Measurements from ENCODE around the gene LRRC7. TPM values are rescaled to one million over a fixed set of nuclear protein-coding genes. Genes with fewer than 3 reads are reported as not detected.

LRRC7 gene
- total and polyA plus RNA-seq, 2 of the 13 experiments (the other 11 are each of a cell fraction or from before 2014, with no cell fraction given): not detected

DNA sequence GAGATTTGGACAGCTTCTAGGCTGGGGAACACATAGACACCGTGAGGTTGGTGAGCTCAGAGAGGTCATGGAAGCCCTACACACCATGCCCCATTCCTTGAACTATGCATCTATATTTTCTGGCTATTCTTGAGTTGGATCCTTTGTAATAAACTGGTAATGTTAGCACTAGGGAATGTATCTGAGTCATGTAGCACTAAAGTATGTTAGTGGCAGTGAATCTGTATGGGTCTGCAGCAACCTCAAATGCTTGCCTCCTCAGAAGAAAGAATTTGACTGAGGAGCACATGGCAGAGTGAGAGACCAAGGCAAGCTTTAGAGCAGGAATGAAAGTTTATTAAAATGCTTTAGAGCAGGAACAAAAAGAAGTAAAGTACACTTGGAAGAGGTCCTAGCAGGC, 43.7 kb upstream of the LRRC7 start (continued):
- TF ChIP-seq ATF1 (CRISPR knock-in tag; IDR thresholded peaks at IDR 0.05) (no peak), YEATS2 (CRISPR knock-in tag; IDR thresholded peaks at IDR 0.05; ENCODE audit: borderline replicate concordance) (no peak)

DNA sequence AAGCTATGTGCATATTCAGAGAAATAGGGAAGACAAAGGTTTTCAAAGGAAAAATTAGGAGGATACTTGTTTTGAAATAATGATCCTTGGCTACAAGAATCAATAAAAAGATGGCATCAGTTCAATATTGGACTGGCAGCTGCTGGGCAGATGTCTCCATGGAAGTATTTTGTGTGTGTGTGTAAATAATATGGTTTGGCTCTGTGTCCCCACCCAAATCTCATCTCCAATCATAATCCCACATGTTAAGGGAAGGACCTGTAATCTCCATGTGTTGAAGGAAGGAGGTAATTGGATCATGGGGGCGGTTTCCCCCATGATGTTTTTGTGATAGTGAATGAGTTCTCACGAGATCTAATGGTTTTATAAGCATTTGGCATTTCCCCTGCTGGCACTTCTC, 40.4 kb upstream of the LRRC7 start:
- in situ Hi-C loops (cut with HindIII; ENCODE audit: extremely low pct_ligation_motif_present, low pct_unique_long_range_greater_than_20kb): no loop called here
- no peak for FAIRE-seq
- CTCF ChIA-PET (ENCODE audit: low intra/inter-chr PET ratio, low total read pairs): no interaction called here

DNA sequence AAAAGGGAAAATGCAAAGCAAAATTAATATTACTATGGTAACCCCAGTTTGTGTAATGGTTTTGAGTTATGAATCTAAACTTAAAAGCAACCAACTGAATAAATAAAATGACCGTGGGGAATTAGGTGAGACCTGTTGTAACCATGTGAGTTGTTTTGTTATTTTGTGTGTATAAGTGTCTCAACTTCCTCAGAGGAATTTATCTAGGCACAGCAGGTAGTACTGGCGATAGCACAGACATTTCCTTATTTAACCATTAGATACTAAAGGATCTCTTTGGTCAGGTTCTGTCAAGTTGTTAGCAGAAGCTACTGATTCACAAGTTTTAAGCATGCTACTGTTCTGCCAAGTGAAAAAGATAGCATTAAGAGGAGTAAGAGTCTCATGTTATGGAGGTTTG, 39.3 kb upstream of the LRRC7 start:
- Histone ChIP-seq H3K36me3 (replicated peaks in 1 of 2; ENCODE audit: control insufficient read depth in 1 of 2, insufficient read depth in 2 of 2, low read length in 2 of 2) (no peaks in the 10 kb centered on the region), H3K27me3 (ENCODE audit: control insufficient read depth in 1 of 2, insufficient read depth in 2 of 2, low read length in 2 of 2) (no peaks in the 10 kb centered on the region), H3K4me3 (replicated peaks in 1 of 3; ENCODE audit: insufficient read depth in 1 of 3, low read depth in 2 of 3, low read length in 3 of 3) (no peak overlapping the region), H4K20me1 (ENCODE audit: insufficient read depth, low read length) (no peaks in the 10 kb centered on the region), H3K4me1 (ENCODE audit: insufficient read depth, low read length) (no peaks in the 10 kb centered on the region), H3K4me2 (ENCODE audit: low read depth, low read length) (no peak overlapping the region), H3K9me3 (ENCODE audit: low read length) (no peaks in the 10 kb centered on the region), H3K9ac (ENCODE audit: insufficient read depth, low read depth, low read length) (no peak overlapping the region), H3K27ac (ENCODE audit: extremely low read length, insufficient read depth, low read length) (no peak overlapping the region), H3K79me2 (ENCODE audit: insufficient read depth, low read length) (no peaks in the 10 kb centered on the region), H2AFZ (ENCODE audit: low read length) (no peak overlapping the region)
- BruUV-seq (replicated peaks): no TSS peak
- ChIA-PET POLR2A (no interaction called here), CTCF (ENCODE audit: low intra/inter-chr PET ratio, low total read pairs) (interaction anchor here (0.6 kb wide), 1 partner anchor 13 kb away, joined by 4 read pairs; no protein-coding TSS in a partner anchor)
- ATAC-seq (no peak), FAIRE-seq (no peak), DNase-seq (ENCODE audit: low spot score) (no peak)
- intact Hi-C loops (cut with micrococcal nuclease; ENCODE audit: unreplicated experiment) (no loop called here), in situ Hi-C loops (cut with HindIII; ENCODE audit: extremely low pct_ligation_motif_present, low pct_unique_long_range_greater_than_20kb) (no loop called here)
- 7% methylated on average over 2 of the region's 2 CpGs for WGBS (ENCODE audit: low lambda C conversion rate)
- no peak for TF ChIP-seq KDM5B (CRISPR knock-in tag; IDR thresholded peaks at IDR 0.05; ENCODE audit: borderline replicate concordance)
- no peak for TF ChIP-seq KLF6 (CRISPR knock-in tag; IDR thresholded peaks at IDR 0.05)
- TF ChIP-seq ZMAT3 (CRISPR knock-in tag; conservative IDR thresholded peaks at IDR 0.05): no peak
- TF ChIP-seq, protein P1, sequence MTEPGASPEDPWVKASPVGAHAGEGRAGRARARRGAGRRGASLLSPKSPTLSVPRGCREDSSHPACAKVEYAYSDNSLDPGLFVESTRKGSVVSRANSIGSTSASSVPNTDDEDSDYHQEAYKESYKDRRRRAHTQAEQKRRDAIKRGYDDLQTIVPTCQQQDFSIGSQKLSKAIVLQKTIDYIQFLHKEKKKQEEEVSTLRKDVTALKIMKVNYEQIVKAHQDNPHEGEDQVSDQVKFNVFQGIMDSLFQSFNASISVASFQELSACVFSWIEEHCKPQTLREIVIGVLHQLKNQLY (CRISPR knock-in tag; IDR thresholded peaks at IDR 0.05): no peak
- TF ChIP-seq, protein P2, sequence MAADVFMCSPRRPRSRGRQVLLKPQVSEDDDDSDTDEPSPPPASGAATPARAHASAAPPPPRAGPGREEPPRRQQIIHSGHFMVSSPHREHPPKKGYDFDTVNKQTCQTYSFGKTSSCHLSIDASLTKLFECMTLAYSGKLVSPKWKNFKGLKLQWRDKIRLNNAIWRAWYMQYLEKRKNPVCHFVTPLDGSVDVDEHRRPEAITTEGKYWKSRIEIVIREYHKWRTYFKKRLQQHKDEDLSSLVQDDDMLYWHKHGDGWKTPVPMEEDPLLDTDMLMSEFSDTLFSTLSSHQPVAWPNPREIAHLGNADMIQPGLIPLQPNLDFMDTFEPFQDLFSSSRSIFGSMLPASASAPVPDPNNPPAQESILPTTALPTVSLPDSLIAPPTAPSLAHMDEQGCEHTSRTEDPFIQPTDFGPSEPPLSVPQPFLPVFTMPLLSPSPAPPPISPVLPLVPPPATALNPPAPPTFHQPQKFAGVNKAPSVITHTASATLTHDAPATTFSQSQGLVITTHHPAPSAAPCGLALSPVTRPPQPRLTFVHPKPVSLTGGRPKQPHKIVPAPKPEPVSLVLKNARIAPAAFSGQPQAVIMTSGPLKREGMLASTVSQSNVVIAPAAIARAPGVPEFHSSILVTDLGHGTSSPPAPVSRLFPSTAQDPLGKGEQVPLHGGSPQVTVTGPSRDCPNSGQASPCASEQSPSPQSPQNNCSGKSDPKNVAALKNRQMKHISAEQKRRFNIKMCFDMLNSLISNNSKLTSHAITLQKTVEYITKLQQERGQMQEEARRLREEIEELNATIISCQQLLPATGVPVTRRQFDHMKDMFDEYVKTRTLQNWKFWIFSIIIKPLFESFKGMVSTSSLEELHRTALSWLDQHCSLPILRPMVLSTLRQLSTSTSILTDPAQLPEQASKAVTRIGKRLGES (CRISPR knock-in tag; IDR thresholded peaks at IDR 0.05; ENCODE audit: borderline replicate concordance): no peak
- TF ChIP-seq ZNF816 (CRISPR knock-in tag; IDR thresholded peaks at IDR 0.05; ENCODE audit: borderline replicate concordance): no peak
- TF ChIP-seq DNMT3B (CRISPR knock-in tag; conservative IDR thresholded peaks at IDR 0.05): no peak
- no peak for TF ChIP-seq MYC (CRISPR knock-in tag; IDR thresholded peaks at IDR 0.05; ENCODE audit: borderline replicate concordance)

More for the DNA sequence above, 40.4 kb upstream of the LRRC7 start:
- POLR2A ChIA-PET: no interaction called here
- no TSS peak for BruUV-seq (replicated peaks)
- WGBS (ENCODE audit: low lambda C conversion rate): 0% methylated on average over 2 of the region's 2 CpGs
- H2AFZ ChIP-seq (ENCODE audit: low read length): no peak overlapping the region
- ATAC-seq (no peak), DNase-seq (ENCODE audit: low spot score) (no peak)
- H3K27me3 ChIP-seq (ENCODE audit: control insufficient read depth in 1 of 2, insufficient read depth in 2 of 2, low read length in 2 of 2): no peaks in the 10 kb centered on the region
- H4K20me1 ChIP-seq (ENCODE audit: insufficient read depth, low read length): no peaks in the 10 kb centered on the region
- no peaks in the 10 kb centered on the region for H3K36me3 ChIP-seq (replicated peaks in 1 of 2; ENCODE audit: control insufficient read depth in 1 of 2, insufficient read depth in 2 of 2, low read length in 2 of 2)
- no peaks in the 10 kb centered on the region for H3K4me1 ChIP-seq (ENCODE audit: insufficient read depth, low read length)
- no peak overlapping the region for H3K4me2 ChIP-seq (ENCODE audit: low read depth, low read length)
- H3K4me3 ChIP-seq (replicated peaks in 1 of 3; ENCODE audit: insufficient read depth in 1 of 3, low read depth in 2 of 3, low read length in 3 of 3): no peak overlapping the region
- no peak overlapping the region for H3K9ac ChIP-seq (ENCODE audit: insufficient read depth, low read depth, low read length)
- no peak overlapping the region for H3K27ac ChIP-seq (ENCODE audit: extremely low read length, insufficient read depth, low read length)
- H3K9me3 ChIP-seq (ENCODE audit: low read length): no peaks in the 10 kb centered on the region
- intact Hi-C loops (cut with micrococcal nuclease; ENCODE audit: unreplicated experiment): no loop called here
- TF ChIP-seq ZFP62 (CRISPR knock-in tag; IDR thresholded peaks at IDR 0.05) (no peak), ZNF782 (CRISPR knock-in tag; IDR thresholded peaks at IDR 0.05; ENCODE audit: borderline replicate concordance) (no peak), SP5 (CRISPR knock-in tag; IDR thresholded peaks at IDR 0.05; ENCODE audit: borderline replicate concordance, low read depth) (no peak), NFRKB (IDR thresholded peaks at IDR 0.05) (no peak), THYN1 (CRISPR knock-in tag; IDR thresholded peaks at IDR 0.05; ENCODE audit: borderline replicate concordance, low read depth) (no peak), ZNF720 (CRISPR knock-in tag; IDR thresholded peaks at IDR 0.05) (no peak), ZBTB38 (CRISPR knock-in tag; IDR thresholded peaks at IDR 0.05) (no peak), EP300 (IDR thresholded peaks at IDR 0.05; ENCODE audit: low read depth in 2 of 2, low read length in 2 of 2) (no peak), EP300 (CRISPR knock-in tag; IDR thresholded peaks at IDR 0.05; ENCODE audit: borderline replicate concordance) (no peak), KLF15 (CRISPR knock-in tag; IDR thresholded peaks at IDR 0.05; ENCODE audit: borderline replicate concordance) (no peak), ZNF737 (CRISPR knock-in tag; IDR thresholded peaks at IDR 0.05; ENCODE audit: borderline replicate concordance) (no peak), ZNF256 (CRISPR knock-in tag; conservative IDR thresholded peaks at IDR 0.05) (no peak), ERF (CRISPR knock-in tag; IDR thresholded peaks at IDR 0.05) (no peak), ZNF432 (CRISPR knock-in tag; IDR thresholded peaks at IDR 0.05; ENCODE audit: borderline replicate concordance) (no peak), ZNF549 (CRISPR knock-in tag; IDR thresholded peaks at IDR 0.05) (no peak)
- TF ChIP-seq, protein P3, sequence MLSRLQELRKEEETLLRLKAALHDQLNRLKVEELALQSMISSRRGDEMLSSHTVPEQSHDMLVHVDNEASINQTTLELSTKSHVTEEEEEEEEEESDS (CRISPR knock-in tag; IDR thresholded peaks at IDR 0.05; ENCODE audit: borderline replicate concordance): no peak
- no peaks in the 10 kb centered on the region for H3K79me2 ChIP-seq (ENCODE audit: insufficient read depth, low read length)

Measured in HepG2 (cell line).